HG03432 (cell line): Measurements from ENCODE around the gene MICAL2.
A peak's percentile ranks its signal among the peaks of the same experiment; 100 is the strongest.

Experiments
- ATAC-seq: cut with Tn5 transposase; IDR thresholded peaks from one replicate; pipeline ENCODE4 v1.9.1; 2021; ENCODE audit warnings: mild to moderate bottlenecking, moderate library complexity; ENCODE audit not compliant: unreplicated experiment

The MICAL2 gene

GRCh38 chr11:12202661-12203310 is 92.4 kb downstream of the MICAL2 start:
- no peak for ATAC-seq

- no peak for ATAC-seq
These were observed 94.1 kb downstream of the MICAL2 start for GRCh38 chr11:12204506-12204905.

GRCh38 chr11:12205330-12205729 is 94.9 kb downstream of the MICAL2 start:
- ATAC-seq: no peak

GRCh38 chr11:12206529-12206928 is 96.1 kb downstream of the MICAL2 start:
- no peak for ATAC-seq

- ATAC-seq: no peak
These were observed 97.2 kb downstream of the MICAL2 start for GRCh38 chr11:12207384-12208150.

- ATAC-seq: no peak
These were observed 98.7 kb downstream of the MICAL2 start for GRCh38 chr11:12209096-12209495.

GRCh38 chr11:12210200-12210599 is 99.8 kb downstream of the MICAL2 start:
- ATAC-seq: no peak

GRCh38 chr11:12211331-12212065 is 101.1 kb downstream of the MICAL2 start:
- ATAC-seq: peak; percentile 49

GRCh38 chr11:12212174-12212820 is 101.9 kb downstream of the MICAL2 start:
- ATAC-seq: no peak

GRCh38 chr11:12212821-12213185 is 102.4 kb downstream of the MICAL2 start:
- no peak for ATAC-seq

- no peak for ATAC-seq
These were observed 103.5 kb downstream of the MICAL2 start for GRCh38 chr11:12213883-12214282.

GRCh38 chr11:12214751-12215150 is 104.4 kb downstream of the MICAL2 start:
- ATAC-seq: no peak

GRCh38 chr11:12215181-12215593 is 104.8 kb downstream of the MICAL2 start:
- no peak for ATAC-seq

- ATAC-seq: no peak
These were observed 105.7 kb downstream of the MICAL2 start for GRCh38 chr11:12216041-12216451.

GRCh38 chr11:12216671-12217374 is 106.4 kb downstream of the MICAL2 start:
- no peak for ATAC-seq

- no peak for ATAC-seq
These were observed 107.5 kb downstream of the MICAL2 start for GRCh38 chr11:12217879-12218278.

GRCh38 chr11:12218909-12219308 is 108.5 kb downstream of the MICAL2 start:
- no peak for ATAC-seq

GRCh38 chr11:12219757-12220156 is 109.4 kb downstream of the MICAL2 start:
- no peak for ATAC-seq

GRCh38 chr11:12220305-12220704 is 109.9 kb downstream of the MICAL2 start:
- no peak for ATAC-seq

- no peak for ATAC-seq
These were observed 110.7 kb downstream of the MICAL2 start for GRCh38 chr11:12221051-12221535.
